Suppressor macrophage (primary cell): ENCODE results near the gene HOXA3.

ENCODE experiments used
- DNase-seq, 4 experiments: peaks; one replicate each; pipeline ENCODE4 v3.0.0-alpha.2; 2020 to 2022

Gene HOXA3

DNA sequence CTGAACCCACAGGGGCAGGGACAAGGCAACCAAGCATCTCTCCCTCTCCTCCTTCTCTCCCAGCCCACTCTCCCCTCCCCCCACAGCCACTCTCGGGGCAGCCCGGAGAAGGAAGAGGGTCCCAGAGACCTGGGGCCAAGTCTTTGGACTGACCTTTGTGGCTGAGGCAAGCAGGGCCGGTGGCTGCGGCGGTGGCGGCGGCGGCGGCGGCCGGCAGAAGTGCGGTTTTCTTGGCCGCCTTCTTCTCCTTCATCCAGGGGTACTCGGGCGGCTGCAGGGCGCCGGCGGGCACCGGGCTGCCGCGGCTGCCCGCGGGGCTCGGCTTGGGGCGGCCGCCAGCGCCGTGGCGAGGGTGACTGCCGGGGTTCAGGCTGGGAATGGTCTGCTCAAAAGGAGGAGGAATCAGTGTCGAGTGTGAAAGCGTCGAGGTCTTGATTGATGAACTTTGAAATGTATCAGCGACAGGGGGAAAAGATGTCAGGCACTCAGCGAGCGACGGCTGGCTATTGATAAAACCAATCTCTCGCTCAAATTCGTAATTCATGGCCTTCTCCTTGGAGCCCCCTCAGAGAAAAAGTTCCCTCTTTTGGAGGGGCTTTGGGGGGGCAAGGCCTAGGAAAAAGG is 50.3 kb downstream of the HOXA3 start:
- DNase-seq = peak in 1 of 4 experiments; percentile 29

DNA sequence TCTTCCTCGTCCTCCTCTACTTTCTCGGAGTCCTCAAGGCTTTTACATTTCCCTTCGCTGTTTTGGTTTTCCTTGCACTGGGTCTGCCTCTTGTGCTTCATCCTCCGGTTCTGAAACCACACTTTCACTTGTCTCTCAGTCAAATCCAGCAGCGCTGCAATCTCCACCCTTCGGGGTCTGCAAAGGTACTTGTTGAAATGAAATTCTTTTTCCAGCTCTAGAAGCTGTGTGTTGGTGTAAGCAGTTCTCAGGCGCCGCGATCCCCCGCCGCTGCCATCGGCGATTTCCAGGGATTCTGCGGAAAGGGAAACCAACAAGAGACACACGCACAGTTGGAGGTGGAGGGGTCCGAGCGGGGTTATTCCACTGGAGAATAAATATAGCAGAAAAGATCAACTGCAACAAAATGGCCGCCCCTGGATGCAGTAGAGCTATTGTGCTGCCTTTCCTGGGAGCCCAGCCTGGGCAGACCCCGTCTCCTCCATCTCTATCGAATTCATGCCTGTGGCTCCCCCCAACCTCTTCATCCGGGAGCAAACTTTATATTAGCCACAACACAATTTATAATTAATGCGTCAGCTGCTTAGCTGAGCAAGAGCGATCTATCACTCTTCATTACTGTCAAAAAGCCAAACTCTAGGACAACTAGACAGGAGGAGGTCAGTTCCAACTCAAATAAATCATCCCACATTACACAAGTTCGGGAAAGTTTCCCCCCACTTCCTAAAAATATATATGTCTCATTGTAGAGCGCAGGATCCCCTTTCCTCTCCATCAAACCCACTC is 51.0 kb downstream of the HOXA3 start:
- DNase-seq = peak in 1 of 4 experiments; percentile 15

DNA sequence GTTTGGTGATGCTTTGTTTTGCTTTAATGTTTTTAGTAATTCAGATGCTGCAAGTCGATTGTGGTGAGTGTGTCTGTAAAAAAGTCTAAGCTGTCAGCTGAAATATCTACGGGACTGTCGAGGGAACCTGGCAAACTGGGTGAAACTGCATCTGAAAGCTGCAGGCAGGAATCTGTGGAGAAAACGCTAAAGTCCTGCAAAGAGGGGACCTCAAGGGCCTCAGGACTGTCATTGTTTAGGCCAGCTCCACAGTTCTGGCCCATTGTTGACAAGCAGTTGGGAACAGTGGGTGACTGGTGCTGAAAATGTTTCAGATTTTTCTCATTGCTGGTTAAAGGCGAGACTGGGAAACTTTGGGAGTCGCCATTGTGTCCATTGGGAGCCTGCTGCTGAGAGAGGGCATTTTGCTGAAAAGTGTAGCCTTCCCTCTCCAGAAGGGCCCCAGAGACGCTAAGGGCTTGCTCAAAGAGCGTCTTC is 51.7 kb downstream of the HOXA3 start:
- DNase-seq = no peak

DNA sequence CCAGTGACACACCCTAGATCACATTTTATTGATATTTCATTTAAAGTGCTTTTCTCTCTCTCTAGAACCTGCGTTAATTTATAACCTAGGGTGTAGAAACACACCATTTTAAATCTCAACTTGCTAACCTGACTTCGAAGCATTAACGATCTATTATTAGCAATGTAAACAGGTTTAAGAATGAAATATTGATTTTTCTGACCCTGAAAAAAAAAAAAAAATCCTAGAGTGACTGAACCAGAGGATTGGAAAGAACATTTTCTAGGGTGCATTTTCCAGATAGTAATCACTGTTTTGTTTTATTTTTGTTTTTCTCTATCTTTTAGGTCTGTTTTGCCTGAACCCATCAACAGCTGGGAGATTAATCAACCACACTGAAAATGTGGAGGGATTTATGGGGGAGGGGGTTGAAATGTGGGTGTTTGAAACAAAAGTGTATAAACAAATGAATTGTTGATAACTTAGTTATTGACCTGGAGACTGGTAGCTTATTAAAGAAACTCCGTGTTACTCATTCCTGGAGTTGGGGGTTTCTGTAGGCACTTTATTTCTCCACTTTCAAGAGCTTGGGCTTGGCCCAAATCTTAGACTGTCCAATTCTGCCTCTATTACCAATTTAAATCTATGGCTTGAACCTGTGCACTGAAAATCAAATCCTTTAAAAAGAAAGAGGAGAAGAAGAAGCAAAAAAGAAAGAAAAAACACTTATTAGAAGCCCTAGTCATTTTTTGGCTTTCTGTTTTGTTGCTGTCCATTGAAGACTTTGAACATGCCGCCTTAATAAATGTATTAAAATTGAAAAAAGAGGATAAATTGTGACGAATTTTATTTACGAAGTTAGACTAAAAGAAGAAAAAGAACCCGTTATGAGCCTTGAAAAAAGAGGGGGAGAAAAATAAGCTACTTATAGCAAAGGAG is 52.7 kb downstream of the HOXA3 start:
- no peak for DNase-seq

DNA sequence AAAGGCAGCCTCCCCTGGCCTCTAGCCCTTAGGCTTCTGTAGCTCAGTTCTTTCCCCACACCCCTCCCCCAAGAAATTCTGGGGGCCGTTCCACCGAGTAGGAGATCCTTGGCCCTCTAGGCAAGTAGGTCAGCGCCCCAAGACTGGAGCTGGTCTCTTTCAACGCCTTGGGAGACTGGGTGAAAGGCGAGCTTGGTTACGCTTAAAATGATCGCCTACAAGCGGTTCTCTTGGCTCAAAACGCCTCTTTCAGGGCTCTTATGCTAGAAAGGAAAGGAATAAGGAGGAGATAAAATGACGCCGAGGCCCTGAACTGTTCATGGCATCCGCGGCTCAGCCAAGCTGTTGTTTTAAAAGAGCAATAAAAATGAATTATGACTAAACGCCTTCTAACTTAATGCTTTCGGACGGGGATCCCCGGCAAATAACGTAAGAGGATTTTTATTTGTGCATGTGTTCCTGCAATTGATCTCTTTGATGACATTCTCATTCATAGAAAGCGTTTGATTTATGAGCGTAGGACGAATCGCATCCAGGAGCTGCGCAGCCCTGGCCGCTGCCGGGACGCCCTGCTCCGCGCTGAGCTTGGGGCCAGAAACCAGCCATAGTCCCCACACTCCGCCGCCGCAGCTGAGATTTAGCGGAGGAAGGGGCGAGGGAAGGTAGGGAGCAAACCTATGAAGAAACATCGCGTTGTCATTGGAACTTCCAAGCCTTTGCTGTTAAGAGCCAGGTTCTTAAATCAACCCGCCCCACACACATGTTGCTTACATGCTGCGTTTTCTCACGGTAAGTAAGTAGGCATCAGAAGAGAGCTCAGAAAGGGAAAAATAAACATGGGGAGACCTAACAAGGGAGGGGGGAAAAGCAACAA is 53.6 kb downstream of the HOXA3 start:
- peak in 1 of 4 experiments; percentile 12 for DNase-seq

DNA sequence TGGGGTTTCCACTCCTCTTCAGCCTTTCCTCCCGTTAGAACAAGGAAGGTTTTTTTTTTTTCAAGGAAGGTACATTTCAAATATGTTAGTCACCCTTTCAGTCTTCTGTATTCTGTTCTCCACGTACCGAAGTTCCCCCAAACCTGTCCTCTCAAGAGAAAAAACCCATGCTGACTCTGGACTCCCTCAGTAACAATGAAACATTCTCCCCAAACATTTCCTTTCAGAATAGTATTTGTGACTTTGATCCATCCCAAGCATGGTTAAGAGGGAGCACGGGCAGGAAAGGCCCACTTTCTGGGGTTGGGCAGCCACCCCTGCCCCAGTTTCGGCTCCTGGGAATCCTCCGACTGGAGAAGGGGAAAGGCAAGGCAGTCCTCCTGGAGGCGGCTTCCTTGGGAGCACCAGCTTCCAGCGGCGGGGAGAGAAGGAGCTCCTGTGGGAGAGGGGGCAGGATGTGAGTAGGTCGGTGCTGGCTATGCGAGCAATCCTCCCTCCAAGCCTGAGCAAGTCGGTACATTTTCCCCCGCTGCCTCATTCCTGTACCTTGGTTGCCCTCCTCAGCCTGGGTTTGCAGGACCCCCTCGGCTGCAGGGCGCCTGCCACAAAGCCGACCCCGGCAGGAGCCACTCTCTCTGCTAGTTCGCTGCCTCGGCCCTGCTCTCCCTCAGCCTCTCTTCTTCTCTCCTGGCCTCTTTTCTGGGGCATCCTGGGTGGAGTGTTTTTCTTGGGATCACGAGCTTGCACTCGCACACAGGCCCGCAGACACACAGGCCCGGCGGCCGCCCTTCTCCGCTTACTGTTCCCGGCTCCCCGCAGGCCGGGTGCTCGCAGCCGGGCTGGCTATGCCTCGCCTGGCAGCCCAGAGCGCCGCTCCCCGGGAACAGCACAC is 54.5 kb downstream of the HOXA3 start:
- peak in 1 of 4 experiments; percentile 54 for DNase-seq

DNA sequence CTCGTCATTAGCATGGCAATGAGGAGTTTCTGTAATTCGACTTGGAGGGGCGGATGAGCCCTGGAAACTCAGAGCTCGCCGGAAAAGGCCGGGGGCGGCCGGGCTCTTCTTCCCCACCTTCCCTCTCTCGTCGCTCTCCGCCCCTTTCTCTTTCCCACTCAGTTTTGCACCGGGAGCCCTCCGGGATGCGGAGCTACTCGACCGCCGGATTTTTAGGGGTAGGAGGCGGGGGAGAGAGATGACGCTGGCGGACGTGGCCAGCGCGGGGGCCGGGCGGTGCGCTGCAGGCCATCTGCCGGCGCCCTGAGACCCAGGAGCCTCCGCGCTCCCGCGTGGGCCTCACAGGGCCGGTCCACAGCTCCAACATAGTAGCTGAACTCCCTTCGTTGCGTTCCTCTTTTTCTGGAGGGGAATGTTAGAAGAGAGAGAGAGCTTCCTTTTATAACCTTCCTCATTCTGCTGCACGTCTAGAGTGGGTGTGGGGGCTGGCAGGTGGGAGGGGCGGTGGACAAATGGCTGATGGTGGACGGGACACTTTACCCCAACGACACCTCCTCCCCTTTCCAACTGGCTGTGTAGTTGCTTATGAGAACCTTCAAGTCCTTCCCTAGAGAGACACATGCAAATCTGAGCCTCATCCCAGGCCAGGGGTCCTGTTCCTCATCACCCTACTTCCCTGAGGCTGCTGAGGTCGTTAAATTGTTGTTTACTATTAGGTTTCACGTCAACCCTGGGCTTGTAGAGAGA is 55.4 kb downstream of the HOXA3 start:
- DNase-seq = peak; percentile 82 to 94 (median 92)

DNA sequence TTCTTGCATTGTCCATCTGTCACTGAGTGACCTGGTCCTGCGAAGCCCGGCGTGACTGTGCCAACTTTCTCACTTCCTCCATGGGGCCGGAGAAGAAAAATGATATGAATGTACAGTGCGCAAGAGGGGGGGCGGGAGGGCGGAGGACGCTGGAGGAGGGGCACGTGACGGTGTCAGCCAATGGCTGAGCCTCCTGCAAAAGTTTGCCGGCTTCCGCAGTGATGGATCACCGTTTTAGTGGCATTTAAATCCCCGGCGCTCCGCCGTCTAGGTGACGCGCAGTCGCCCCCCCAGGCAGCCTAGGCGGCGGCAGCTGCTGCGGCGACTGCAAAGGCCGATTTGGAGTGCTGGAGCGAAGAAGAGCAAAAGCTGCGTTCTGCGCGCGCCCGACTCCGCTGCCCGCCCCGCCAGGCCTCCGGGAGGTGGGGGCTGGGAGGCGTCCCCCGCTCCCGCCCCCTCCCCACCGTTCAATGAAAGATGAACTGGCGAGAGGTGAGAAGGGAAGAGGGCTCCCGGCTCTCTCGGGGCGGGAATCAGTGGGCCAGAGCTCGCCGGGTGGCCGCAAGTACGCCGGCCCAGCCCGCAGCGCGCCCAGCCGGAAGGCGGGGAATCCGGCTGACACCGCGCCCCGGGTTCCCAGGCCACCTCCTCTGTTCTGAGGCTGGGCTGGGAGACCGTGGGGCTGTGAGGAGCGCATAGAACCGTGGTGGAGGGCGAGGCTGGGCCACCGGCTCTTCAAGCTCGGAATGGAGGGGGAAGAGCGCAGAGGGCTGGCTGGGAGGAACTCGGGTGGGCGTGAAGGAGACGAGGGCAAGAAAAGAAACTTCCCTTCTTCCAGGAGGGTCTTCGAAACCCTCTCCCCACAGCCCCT is 56.3 kb downstream of the HOXA3 start, which contains the start of gene HOXA1:
Gene HOXA1 (minus strand): TSS at position 104 of the 871 bp plus-strand sequence. CDS start 88 bp downstream, at position 16.
- DNase-seq = peak; percentile 86 to 93 (median 92)

DNA sequence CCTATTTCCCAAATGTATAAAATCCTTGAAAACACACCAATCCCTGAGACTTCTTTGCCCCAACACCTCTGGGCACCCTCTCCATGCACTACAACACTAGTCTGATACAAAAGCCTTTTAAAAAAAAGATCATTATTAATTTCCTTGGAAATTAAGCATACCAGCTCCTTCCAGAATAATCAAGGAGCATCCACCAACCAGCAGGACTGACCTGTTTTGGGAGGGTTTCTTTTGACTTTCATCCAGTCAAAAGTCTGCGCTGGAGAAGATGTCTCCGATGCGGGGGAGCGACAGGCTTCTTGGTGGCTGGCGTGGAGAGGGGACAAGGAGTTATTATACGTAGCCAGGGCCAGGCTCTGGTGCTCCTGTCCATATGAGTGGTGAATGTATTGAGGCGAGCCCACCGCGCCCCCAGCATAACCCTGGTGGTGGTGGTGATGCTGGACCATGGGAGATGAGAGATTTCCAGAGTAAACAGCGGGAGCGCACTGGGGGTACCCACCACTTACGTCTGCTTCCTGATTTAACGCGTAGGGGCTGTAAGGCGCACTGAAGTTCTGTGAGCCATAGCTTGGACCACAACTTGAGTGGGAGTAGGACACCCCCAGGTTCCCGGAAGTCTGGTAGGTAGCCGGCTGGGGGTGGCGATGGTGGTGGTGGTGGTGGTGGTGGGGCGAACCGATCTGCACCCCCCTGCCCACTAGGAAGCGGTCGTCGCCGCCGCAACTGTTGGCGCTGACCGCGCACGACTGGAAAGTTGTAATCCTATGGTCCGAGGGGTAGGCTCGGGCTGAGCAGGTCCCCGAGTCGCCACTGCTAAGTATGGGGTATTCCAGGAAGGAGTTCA is 57.1 kb downstream of the HOXA3 start:
- DNase-seq = peak in 1 of 4 experiments; percentile 23

DNA sequence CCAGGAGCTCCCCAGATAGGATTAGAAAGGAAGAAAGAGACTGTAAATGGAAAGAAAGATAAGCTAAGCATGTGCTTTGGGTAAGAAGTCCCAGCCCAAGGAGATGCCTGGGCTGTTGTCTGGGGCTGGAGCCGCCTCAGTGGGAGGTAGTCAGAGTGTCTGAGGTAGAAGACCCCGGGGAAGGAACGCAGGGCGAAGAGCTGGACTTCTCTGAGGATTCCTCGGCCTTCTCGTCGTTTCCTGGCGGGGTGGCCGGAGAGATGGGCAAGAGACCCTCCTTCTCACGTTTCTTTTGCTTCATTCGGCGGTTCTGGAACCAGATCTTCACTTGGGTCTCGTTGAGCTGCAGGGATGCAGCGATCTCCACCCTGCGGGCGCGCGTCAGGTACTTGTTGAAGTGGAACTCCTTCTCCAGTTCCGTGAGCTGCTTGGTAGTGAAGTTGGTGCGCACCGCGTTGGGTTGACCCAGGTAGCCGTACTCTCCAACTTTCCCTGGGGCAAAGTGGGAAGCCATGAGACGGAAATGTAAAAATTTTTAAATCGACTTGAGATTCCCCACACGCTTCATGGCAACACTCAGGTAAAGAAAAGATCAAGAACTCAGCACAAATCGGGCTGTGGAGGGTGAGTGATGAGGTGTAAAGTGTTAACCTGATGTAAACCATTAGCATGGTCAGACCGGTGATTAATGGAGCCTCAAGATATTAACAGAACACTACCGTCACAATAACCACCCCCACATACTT is 57.9 kb downstream of the HOXA3 start:
- no peak for DNase-seq

DNA sequence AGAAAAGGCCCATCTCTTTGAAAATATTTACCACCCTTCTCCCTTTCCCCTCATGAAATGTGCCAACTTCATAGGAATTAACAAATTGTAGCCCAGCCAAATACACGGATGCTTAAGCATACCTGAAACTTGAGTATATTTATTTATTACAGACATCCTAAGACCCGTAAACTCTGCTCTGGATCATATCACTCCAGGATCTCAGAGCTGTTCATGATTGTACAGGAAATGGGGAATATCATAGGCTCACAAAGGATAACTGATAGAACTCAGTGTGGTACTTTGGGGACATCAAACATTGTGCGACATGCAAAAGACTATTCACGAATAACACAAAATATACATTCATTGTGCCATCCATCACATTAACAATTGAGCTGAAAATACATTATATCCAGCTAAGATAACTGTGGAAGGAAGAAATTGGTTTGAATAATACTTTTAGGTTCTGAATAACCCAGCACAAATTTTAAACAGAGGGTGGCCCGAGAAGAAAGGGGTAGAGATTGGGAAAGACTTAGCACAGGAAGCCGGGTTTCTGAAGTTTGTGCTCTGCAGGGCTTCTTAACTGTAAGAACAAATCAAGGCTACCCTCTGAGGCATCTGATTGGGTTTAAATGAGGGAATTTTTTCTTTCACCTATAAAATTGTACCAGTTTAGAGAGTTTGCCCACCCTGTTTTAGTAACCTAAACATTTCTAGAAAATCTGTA is 59.0 kb downstream of the HOXA3 start:
- no peak for DNase-seq

DNA sequence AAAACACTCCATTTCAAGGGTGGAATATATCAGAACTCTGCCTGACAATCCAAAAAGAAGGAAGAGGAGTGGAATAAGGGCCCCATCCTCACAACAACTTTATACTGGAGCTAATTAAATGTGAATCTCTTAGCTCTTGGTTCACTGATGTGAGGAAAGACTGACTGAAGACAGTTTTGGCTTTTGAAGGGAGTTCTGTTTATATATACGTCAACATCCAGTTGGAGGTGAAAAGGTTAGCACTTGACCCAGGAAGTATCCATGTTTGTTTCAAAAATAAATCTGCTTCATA is 59.6 kb downstream of the HOXA3 start:
- no peak for DNase-seq

DNA sequence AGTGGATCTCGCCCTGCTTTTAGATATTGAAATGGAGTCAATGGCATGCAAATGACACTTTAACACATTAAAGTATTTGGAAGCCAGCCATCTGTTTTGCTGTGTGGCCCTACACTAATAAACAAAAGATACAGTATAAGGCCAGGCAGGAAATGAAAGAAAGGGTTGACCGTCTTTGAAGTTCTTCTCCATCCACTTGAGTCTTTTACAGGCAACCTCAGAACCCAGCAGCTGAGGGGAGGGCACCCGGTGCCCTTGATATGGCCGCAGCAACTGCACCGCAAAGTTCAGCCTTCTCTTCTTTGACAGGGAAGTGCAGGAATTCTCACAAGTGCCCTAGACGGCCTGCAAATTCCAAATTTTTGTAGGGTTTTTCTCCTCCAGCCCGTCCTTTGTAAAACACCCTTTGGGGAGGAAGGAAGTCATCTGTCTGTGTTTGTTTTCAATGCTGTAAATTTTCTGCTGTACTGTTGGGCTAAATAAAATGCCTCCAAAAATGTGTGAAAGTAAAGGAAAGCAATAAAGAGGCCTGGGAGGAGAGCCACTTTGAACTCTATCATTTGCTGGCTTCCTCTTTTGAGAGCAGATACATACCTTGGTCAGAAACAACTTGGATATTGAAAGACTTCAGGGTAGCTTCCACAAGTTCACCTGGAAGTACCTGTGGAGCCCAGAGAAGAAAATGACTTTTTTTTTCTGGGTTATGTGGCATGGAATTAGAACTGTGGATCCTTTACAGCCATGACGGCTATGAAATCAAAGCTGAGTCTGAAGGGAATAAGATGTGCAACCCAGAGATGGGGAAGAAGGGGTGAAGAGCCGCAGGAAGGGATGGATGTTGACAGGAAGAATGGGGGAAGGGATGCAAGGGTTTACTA is 60.2 kb downstream of the HOXA3 start:
- no peak for DNase-seq

DNA sequence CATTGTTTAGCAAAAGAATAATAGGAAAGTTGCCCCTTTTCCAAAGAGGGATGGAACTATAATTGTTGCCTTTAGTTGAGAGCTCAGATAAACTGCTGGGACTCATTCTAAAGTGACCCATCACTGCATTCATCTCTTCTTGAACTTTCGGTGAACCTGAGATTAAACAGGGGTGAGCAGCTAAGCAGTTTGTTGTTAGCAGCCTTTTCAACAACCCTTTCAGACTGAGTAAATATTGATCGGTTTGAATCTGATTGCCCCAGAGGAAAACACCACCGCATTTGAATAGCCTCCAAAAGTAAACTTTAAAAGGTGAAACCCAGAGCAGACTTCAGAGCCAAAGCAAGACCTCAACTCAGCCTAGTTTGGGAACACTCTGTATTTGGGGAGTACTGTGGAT is 61.3 kb downstream of the HOXA3 start:
- no peak for DNase-seq
